Measurements from ENCODE around the gene PROK2. TPM values are rescaled to one million over a fixed set of nuclear protein-coding genes. Genes with fewer than 3 reads are reported as not detected.

The PROK2 gene
- total and polyA plus RNA-seq, 8 donors = 0.11 to 18.1 (median 0.26) TPM; not detected in 4

GRCh38 chr3:71776538-71776937 is 8.4 kb downstream of the PROK2 start:
- Histone ChIP-seq H3K36me3 (no peaks in the 10 kb centered on the region), H3K4me1 (peaks cover 0 to 25% of the 10 kb centered on the region in 2 donors), H3K9me3 (no peaks in the 10 kb centered on the region), H3K27me3 (peaks cover 26 to 57% of the 10 kb centered on the region in 2 donors), H3K27ac (no peak overlapping the region), H3K4me3 (no peak overlapping the region)
- ATAC-seq (no peak), DNase-seq (no peak)
- intact Hi-C loops (cut with DNase I) = no loop called here
- TF ChIP-seq CTCF (IDR thresholded peaks at IDR 0.05) = no peak

GRCh38 chr3:71771884-71772283 is 13.1 kb downstream of the PROK2 start:
- ATAC-seq (no peak), DNase-seq (no peak)
- H3K27me3 ChIP-seq = peaks cover under 1 to 25% of the 10 kb centered on the region in 2 donors
- H3K4me3 ChIP-seq = no peak overlapping the region
- intact Hi-C loops (cut with DNase I) = no loop called here
- H3K9me3 ChIP-seq = no peaks in the 10 kb centered on the region
- H3K4me1 ChIP-seq = peaks cover 0 to 7% of the 10 kb centered on the region in 2 donors
- H3K27ac ChIP-seq = no peak overlapping the region
- no peaks in the 10 kb centered on the region for H3K36me3 ChIP-seq
- TF ChIP-seq CTCF (IDR thresholded peaks at IDR 0.05) = no peak

- DNase-seq (no peak), ATAC-seq (no peak)
- no peaks in the 10 kb centered on the region for H3K36me3 ChIP-seq
- intact Hi-C loops (cut with DNase I) = no loop called here
- H3K9me3 ChIP-seq = no peaks in the 10 kb centered on the region
- no peak for TF ChIP-seq CTCF (IDR thresholded peaks at IDR 0.05)
- peaks cover 0 to 18% of the 10 kb centered on the region in 2 donors for H3K27me3 ChIP-seq
- H3K27ac ChIP-seq = no peak overlapping the region
- H3K4me3 ChIP-seq = no peak overlapping the region
- peaks cover 0 to 7% of the 10 kb centered on the region in 2 donors for H3K4me1 ChIP-seq
Observed at GRCh38 chr3:71771126-71771525, 13.8 kb downstream of the PROK2 start.

- Histone ChIP-seq H3K9me3 (no peaks in the 10 kb centered on the region), H3K27me3 (peaks cover 4 to 17% of the 10 kb centered on the region in 2 donors), H3K27ac (no peak overlapping the region), H3K4me3 (no peak overlapping the region), H3K4me1 (no peaks in the 10 kb centered on the region), H3K36me3 (no peaks in the 10 kb centered on the region)
- DNase-seq (no peak), ATAC-seq (no peak)
- no peak for TF ChIP-seq CTCF (IDR thresholded peaks at IDR 0.05)
- intact Hi-C loops (cut with DNase I) = no loop called here
Observed at GRCh38 chr3:71763426-71763825, 21.5 kb downstream of the PROK2 start.

GRCh38 chr3:71760140-71760539 is 24.8 kb downstream of the PROK2 start:
- no peaks in the 10 kb centered on the region for H3K36me3 ChIP-seq
- DNase-seq (no peak), ATAC-seq (no peak)
- no peak overlapping the region for H3K27ac ChIP-seq
- peaks cover 0 to 2% of the 10 kb centered on the region in 2 donors for H3K4me1 ChIP-seq
- no peak for TF ChIP-seq CTCF (IDR thresholded peaks at IDR 0.05)
- H3K9me3 ChIP-seq = no peaks in the 10 kb centered on the region
- H3K4me3 ChIP-seq = no peak overlapping the region
- H3K27me3 ChIP-seq = peaks cover 4 to 26% of the 10 kb centered on the region in 2 donors
- intact Hi-C loops (cut with DNase I) = no loop called here

Measured in left lung (tissue), 10 donors.